A673 (cell line): ENCODE measurements around the gene OR10P1. TPM values are rescaled to one million over a fixed set of nuclear protein-coding genes. Genes with fewer than 3 reads are reported as not detected.

ENCODE experiments used
- BruUV-seq: library from RNA; stranded (reverse); fragments of 400-500 nt; replicated peaks from 2 replicates; lab custom pipeline; 2021; lab: Mats Ljungman, UMichigan
- CTCF ChIA-PET: fragments of 300-600 bp; sonication (Branson Sonifier 250); formaldehyde crosslinking; loops from one replicate; lab custom pipeline; 2022; ENCODE audit warnings: antibody characterized with exemption; lab: Charles Lee
- POLR2A ChIA-PET: fragments of 300-600 bp; sonication (Branson Sonifier 250); formaldehyde crosslinking; loops from one replicate; lab custom pipeline; 2022; ENCODE audit warnings: antibody characterized with exemption; ENCODE audit not compliant: low non-redundant PET; lab: Charles Lee
- DNase-seq: peaks from one replicate; pipeline ENCODE4 v3.0.0-alpha.2; 2015; ENCODE audit warnings: low spot score
- H3K27ac ChIP-seq: fragments of 200-600 bp; sonication (generic); 2 replicates; pipeline ENCODE4 v1.5.1; 2016; ENCODE audit warnings: mixed run types, low read depth, mild to moderate bottlenecking, mixed read lengths, antibody characterized with exemption, low read length; ENCODE audit not compliant: poor library complexity, severe bottlenecking
- H3K27me3 ChIP-seq: fragments of 200-600 bp; sonication (generic); replicated peaks from 2 replicates; pipeline ENCODE4 v1.6.1; 2017; ENCODE audit warnings: mixed run types, low read depth, mild to moderate bottlenecking, mixed read lengths, antibody characterized with exemption, low read length; ENCODE audit not compliant: insufficient read depth, poor library complexity
- H3K36me3 ChIP-seq: fragments of 200-600 bp; sonication (generic); 2 replicates; pipeline ENCODE4 v1.6.1; 2016; ENCODE audit warnings: mixed run types, mild to moderate bottlenecking, mixed read lengths, antibody characterized with exemption, low read length; ENCODE audit not compliant: insufficient read depth, poor library complexity, severe bottlenecking
- H3K4me1 ChIP-seq: fragments of 200-600 bp; sonication (generic); 2 replicates; pipeline ENCODE4 v1.6.1; 2017; ENCODE audit warnings: mixed run types, mild to moderate bottlenecking, mixed read lengths, antibody characterized with exemption, low read length; ENCODE audit not compliant: insufficient read depth, poor library complexity, severe bottlenecking
- H3K4me3 ChIP-seq: fragments of 200-600 bp; sonication (generic); 2 replicates; pipeline ENCODE4 v1.5.1; 2016; ENCODE audit warnings: low read depth, mixed run types, mild to moderate bottlenecking, mixed read lengths, low read length; ENCODE audit not compliant: poor library complexity, severe bottlenecking
- H3K9me3 ChIP-seq: fragments of 200-600 bp; sonication (generic); 2 replicates; pipeline ENCODE4 v1.6.1; 2016; ENCODE audit warnings: mixed run types, low read depth, mild to moderate bottlenecking, mixed read lengths, antibody characterized with exemption, low read length; ENCODE audit not compliant: poor library complexity, severe bottlenecking
- CTCF ChIP-seq: fragments of 300-800, 200-600 bp; sonication (generic); conservative IDR thresholded peaks from 2 replicates; pipeline ENCODE4 v1.5.1; 2017; ENCODE audit warnings: low read depth, mild to moderate bottlenecking, antibody characterized with exemption, low read length, moderate library complexity, mixed read lengths
- EZH2 ChIP-seq: fragments of 200-600 bp; sonication (generic); IDR thresholded peaks from 2 replicates; pipeline ENCODE4 v1.6.1; 2017; ENCODE audit warnings: borderline replicate concordance, low read depth, mild to moderate bottlenecking, mixed read lengths, antibody characterized with exemption, low read length; ENCODE audit not compliant: poor library complexity, severe bottlenecking
- intact Hi-C: fragments of 100-400 bp; cut with micrococcal nuclease; formaldehyde crosslinking; loops from one replicate; pipeline ENCODE4 v1.10.0; 2022; ENCODE audit not compliant: unreplicated experiment
- total RNA-seq: library from RNA; stranded (reverse); gene quantifications from 2 replicates; pipeline ENCODE4 v1.2.3, GENCODE V29; 2021

OR10P1 gene
- total RNA-seq, 1 experiment from 2014 or later, result not detected

- ChIA-PET POLR2A (no interaction called here), CTCF (no interaction called here)
- intact Hi-C loops, result no loop called here
- H3K9me3 ChIP-seq, result no peaks in the 10 kb centered on the region
- H3K36me3 ChIP-seq, result no peaks in the 10 kb centered on the region
- H3K27ac ChIP-seq, result no peak overlapping the region
- H3K4me1 ChIP-seq, result peaks cover 12% of the 10 kb centered on the region
- no peak for TF ChIP-seq EZH2
- TF ChIP-seq CTCF, result no peak
- H3K27me3 ChIP-seq, result no peaks in the 10 kb centered on the region
- no peak for DNase-seq
- H3K4me3 ChIP-seq, result no peak overlapping the region
- BruUV-seq, result no TSS peak
Observed at GRCh38 chr12:55684761-55685370, 48.2 kb downstream of the OR10P1 start.

- no peaks in the 10 kb centered on the region for H3K9me3 ChIP-seq
Observed at GRCh38 chr12:55685671-55686070, 49.0 kb downstream of the OR10P1 start.

GRCh38 chr12:55686366-55687010 is 49.8 kb downstream of the OR10P1 start:
- ChIA-PET POLR2A (no interaction called here), CTCF (no interaction called here)
- intact Hi-C loops, result no loop called here

More at GRCh38 chr12:55685671-55686070, 49.0 kb downstream of the OR10P1 start:
- TF ChIP-seq CTCF (no peak), EZH2 (no peak)
- POLR2A ChIA-PET, result no interaction called here
- Histone ChIP-seq H3K36me3 (no peaks in the 10 kb centered on the region), H3K4me3 (no peak overlapping the region), H3K27me3 (no peaks in the 10 kb centered on the region), H3K4me1 (peaks cover 12% of the 10 kb centered on the region), H3K27ac (no peak overlapping the region)
- no peak for DNase-seq
- CTCF ChIA-PET, result no interaction called here
- no TSS peak for BruUV-seq
- intact Hi-C loops, result no loop called here

More at GRCh38 chr12:55686366-55687010, 49.8 kb downstream of the OR10P1 start:
- DNase-seq, result no peak
- no peaks in the 10 kb centered on the region for H3K36me3 ChIP-seq
- no peak overlapping the region for H3K4me3 ChIP-seq
- no peaks in the 10 kb centered on the region for H3K9me3 ChIP-seq
- H3K27ac ChIP-seq, result no peak overlapping the region
- peaks cover 5% of the 10 kb centered on the region for H3K4me1 ChIP-seq
- TF ChIP-seq EZH2, result no peak
- no peak for TF ChIP-seq CTCF
- H3K27me3 ChIP-seq, result no peaks in the 10 kb centered on the region
- BruUV-seq, result no TSS peak

Other genes with a start within 250 kb of the OR10P1 start
- gene OR6C65, start 236.4 kb upstream of the OR10P1 start, total RNA-seq, result not detected in 2 replicates
- gene OR6C76, start 210.6 kb upstream of the OR10P1 start, total RNA-seq, result not detected in 2 replicates
- not detected in 2 replicates for gene OR6C2, start 192.8 kb upstream of the OR10P1 start, total RNA-seq
- gene OR6C70, start 166.8 kb upstream of the OR10P1 start, total RNA-seq, result not detected in 2 replicates
- not detected in 2 replicates for gene OR6C68, start 144.5 kb upstream of the OR10P1 start, total RNA-seq
- not detected in 2 replicates for gene OR6C4, start 87.3 kb upstream of the OR10P1 start, total RNA-seq
- gene OR2AP1, start 64.4 kb upstream of the OR10P1 start, total RNA-seq, result not detected in 2 replicates
- gene ITGA7, start 71.0 kb downstream of the OR10P1 start, total RNA-seq, result 14.7 and 21.4 TPM in 2 replicates
- 76.0 and 86.3 TPM in 2 replicates for gene BLOC1S1, start 79.2 kb downstream of the OR10P1 start, total RNA-seq
- 6.7 and 9.7 TPM in 2 replicates for gene RDH5, start 83.5 kb downstream of the OR10P1 start, total RNA-seq
- gene CD63, start 92.1 kb downstream of the OR10P1 start, total RNA-seq, result 367 and 371 TPM in 2 replicates
- gene GDF11, start 106.2 kb downstream of the OR10P1 start, total RNA-seq, result 38.4 and 46.9 TPM in 2 replicates
- 104 and 115 TPM in 2 replicates for gene SARNP, start 180.8 kb downstream of the OR10P1 start, total RNA-seq
- 32.3 and 35.4 TPM in 2 replicates for gene ORMDL2, start 181.1 kb downstream of the OR10P1 start, total RNA-seq
- gene DNAJC14, start 192.7 kb downstream of the OR10P1 start, total RNA-seq, result 44.5 and 44.8 TPM in 2 replicates
- gene MMP19, start 206.0 kb downstream of the OR10P1 start, total RNA-seq, result 2.2 and 2.3 TPM in 2 replicates